ENCODE data around the gene RPL22L1.
"Not testable (repeated sequence)": the region's sequence is repeated elsewhere in the genome, so short reads cannot be mapped to it uniquely, and the experiment has no call there.

The RPL22L1 gene

DNA sequence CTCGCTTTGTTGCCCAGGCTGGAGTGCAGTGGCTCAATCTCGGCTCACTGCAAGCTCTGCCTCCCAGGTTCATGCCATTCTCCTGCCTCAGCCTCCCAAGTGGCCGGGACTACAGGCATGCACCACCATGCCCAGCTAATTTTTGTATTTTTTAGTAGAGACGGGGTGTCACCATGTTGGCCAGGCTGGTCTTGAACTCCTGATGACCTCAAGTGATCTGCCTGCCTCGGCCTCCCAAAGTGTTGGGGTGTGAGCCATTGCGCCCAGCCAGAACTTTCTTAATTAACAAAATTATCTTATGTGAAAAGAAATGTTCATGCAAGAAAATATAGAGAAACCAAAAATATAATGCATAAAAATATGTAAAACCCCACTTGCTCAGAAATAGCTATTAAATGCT, 7.3 kb upstream of the RPL22L1 start:
- DNase-seq = not testable (repeated sequence)

DNA sequence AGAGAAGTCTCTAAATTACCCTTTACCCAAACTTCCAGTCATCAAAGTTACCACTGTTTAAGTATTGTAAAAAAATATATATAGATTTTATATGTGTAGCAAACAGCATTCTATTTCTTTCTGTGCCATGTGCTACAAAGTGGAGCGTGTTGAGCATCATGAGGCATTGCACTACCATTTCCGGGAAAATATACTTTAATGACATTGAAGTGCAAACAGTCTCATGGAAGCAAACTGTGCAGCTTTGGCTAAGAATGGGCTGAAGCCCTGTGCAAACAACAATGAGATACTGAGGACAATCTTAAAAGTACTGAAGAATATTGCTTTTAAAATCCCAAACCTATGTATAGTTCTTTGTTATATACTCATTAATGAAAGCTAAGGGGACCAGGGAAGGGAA, 6.5 kb upstream of the RPL22L1 start:
- DNase-seq = no peak

DNA sequence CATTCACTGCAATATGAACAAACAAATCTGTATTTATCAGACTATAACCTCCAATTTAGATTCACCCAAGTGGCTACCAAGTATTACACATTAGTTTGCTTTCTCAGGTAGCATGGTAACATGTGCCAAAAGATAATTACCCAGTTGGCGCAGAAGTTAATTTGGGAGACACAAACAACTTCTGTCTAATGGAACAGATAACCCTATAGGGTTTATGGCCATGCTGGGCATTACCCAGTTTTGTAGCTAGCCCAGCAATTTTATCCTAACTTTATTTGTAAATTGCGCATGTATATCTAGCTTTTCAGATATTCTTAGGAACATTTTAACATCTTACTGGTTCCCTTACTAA, 780 bp downstream of the RPL22L1 start:
- DNase-seq = no peak

DNA sequence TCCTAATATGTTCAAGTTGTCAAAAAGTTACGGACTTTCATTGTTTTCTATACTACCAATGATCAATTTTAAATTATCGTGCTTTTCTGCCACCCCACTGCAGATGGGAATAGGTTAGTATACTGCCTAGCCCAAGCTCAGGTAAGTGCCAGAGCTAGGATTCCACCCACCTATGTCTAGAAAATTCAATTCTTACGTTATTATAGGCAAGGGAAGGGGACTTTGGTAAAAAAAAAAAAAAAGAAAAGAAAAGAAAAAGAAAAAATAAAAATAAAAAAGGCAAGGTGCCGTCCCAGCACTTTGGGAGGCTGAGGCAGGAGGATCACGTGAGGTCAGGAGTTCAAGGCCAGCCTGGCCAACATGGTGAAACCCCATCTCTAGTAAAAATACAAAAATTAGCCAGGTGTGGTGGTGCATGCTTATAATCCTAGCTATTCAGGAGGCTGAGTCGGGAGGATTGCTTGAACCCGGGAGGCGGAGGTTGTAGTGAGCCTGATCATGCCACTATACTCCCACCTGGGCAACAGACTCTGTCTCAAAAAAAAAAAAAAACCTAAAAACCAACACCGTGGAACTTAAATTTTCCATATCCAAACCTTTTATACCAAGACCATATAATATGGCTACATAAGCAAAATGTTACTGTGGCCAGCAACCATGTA, 1.3 kb downstream of the RPL22L1 start:
- no peak for DNase-seq

DNA sequence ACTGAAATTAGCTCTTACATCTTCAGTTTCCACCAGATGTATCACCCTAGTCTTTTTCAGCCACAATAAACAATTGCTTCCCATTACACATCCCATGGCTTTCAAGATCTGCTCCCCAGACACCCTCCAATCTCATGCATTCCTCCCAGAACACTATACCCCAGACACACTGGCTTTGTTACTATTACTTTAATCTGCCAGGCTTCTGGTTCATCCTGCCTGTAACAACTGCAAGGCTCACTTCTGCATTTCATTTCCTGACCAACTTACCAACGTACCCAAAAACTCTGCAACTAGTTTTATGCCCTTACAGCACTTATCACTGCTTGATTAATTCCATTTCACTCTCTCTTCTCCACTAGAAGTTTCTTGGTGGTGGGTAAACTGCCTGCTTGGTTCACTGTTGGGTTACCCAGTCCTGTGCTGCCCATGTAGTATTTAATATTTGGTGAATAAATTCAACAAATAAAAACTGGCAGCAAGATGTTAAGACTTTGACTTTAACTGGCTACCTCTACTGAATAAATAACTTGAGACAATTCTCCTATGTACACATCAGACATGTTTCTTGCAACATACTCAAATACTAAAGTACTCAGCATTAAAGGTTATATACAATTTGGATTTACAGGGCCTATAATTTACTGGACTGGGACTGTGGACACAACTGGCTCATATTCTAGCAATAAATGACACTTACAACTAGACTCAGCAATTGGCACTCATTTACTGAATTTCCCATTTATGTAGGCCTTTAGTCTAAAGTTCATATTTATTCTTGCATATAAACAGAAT, 2.7 kb downstream of the RPL22L1 start:
- DNase-seq = no peak

DNA sequence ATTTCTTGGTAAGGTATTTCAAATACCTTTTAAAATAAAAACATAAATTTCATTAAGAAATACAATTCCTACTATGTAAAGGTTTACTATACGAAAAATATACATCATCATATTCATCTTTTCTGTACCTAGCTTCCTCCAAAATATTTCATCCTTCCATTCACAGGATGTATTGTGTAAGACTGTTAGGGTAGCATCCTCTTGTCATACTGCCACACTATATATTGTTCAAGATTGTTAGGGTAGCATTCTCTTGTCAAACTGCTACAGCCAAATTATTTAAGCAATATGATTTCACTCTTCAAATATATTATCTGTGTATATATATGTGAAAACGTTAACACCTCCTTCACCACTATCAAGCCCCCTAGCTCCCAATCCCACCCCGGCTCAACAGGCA, 3.5 kb downstream of the RPL22L1 start:
- DNase-seq = no peak

DNA sequence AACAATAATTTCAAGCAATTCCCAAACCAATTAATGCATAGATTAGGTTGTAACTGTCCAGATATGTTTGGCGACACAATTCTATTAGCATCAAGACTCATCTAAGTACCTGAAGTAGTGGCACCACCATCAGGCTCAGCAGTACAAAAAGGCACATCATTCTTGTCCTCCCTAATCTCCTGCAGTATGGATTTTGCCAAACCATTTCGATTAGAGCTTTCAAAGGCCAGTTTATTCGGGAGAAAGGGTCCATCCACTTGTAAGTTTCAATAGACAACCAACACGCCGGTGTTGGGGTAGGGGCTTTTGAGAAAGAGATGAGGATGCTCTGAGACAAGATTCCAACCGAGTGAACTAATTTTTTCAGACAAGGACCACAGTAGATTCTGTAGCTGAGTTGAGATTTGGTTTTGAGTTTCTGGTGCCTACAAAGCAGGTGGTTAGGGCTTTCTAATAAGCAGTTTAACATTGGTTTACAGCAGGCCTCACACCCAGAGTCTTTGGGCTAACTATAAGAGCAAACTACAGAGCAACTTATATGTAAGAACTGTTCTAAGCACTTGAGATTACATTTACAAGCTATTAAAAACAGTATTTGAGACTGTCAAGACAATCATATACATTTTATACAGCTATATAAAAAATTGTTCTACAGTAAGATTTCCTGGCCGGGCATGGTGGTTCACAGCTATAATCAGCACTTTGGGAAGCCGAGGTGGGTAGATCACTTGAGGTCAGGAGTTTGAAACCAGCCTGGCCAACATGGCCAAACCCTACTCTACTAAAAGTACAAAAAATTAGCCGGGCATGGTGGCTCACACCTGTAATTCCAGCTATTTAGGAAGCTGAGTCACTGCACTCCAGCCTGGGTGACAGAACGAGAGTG, 4.5 kb downstream of the RPL22L1 start:
- no peak for DNase-seq

DNA sequence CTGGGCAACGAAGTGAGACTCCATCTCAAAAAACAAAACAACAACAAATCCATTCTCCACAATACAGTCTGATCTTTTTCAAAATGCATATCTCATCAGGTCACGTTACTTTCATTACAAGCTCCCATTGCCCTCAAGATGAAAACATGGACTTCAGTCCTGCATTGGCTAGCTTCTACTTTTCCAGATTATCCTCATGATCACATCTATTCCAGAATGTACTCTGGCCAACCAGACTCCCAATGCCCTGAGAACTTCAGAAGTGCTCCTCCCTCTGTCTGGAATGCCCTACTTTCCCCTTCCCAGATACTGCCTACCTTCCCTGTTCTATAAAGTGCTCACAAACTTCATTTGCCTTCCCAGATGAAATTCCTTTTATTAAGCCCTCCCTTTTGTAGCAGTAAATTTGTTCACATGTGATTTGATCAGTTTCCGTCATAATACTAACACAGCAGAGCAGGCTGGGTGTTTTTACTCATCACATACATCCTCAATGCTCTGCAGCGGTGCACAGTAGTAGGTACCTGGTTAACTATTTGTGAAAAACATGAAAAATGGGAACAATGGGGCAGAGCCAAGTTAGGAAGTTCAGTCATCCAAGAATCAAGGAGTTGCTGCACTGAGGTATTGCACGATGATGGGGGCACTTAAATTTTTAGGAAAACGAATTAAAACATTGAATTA, 5.3 kb downstream of the RPL22L1 start:
- DNase-seq = no peak

DNA sequence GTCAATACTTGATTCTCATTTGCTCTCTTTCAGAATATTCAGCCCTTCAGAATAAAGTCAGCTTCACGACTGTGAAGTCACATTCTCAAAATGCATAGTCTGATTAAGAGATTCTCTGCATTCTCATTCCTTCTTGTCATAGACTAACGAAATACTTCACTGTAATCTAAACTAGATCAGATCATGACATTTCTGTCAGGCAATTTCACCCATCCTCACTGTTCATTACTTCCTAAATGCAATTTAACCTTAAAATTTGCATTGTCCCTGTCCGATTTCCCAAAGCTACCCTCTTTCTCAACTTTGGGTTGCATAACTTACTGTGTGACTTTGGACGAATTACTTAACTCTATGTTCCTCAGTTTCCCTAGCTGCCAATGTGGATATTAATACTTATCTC, 6.2 kb downstream of the RPL22L1 start:
- DNase-seq = no peak

DNA sequence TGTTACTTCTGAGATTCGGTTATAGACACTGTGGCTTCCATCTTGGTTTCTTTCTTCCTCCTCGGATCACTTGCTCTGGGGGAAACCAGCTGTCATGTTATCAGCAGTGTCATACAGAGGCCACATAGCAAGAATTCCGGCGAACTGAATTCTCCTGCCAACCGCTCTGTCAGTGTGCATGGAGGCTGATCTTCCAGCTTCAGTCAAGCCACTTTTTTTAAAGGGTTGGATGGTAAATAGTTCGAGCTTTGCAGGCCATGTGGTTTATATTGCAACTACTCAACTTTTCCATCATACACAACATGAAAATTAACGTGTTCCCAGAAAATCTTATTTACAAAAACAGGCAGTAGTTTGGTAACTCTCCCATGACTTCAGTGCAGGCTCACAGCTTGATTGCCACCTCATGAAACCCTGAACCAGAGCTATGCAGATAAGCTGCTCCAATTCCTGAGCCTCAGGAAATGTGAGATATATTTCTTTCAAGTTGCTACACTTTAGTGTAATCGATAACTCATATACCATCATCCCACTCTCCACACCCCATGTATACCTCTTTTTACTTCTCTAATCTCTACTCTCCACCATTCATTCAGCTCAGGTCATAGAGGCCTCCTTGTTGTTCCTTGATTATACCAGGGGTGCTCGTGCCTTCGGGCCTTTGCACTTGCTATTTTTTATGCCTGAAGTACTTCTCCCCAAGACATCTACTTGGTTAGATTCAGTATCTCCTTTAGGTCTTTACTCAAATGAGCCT, 7.2 kb downstream of the RPL22L1 start:
- no peak for DNase-seq

DNA sequence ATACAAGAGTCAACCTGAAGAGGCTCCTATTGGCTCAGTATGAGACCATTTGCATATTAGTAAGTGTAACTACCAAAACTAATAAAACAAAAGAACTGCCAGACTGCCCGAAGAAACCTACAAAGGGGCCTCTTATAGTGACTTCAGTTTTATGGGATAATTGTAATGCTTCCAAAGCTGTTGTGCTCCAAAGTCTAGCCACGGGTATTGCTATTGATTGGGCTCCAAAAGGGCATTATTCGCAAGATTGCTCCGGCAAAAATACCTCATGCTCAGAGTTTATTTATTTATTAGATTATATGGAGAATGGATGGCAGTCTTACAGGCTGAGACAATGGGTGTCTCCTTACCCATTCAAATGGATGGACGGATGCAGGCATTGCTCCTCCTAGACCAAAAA, 11.4 kb downstream of the RPL22L1 start:
- DNase-seq = no peak

DNA sequence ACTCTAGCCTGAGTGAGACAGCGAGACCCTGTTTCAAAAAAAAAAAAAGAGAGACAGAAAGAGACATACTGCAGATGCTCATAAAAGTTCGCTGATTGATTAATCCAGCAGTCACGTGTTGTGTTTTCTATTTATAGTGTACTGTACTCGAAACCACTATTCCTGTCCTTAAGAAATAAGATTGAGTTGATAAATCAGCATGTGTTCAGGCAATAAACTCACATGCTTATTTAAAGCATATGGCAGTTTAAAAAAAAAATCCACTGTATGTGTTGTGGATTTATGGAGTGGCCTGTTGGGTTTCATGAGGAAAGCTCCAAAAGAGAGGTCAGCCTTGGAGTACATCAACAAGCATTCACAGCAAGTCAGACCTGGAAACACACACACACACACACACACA, 17.7 kb downstream of the RPL22L1 start:
- DNase-seq = no peak

DNA sequence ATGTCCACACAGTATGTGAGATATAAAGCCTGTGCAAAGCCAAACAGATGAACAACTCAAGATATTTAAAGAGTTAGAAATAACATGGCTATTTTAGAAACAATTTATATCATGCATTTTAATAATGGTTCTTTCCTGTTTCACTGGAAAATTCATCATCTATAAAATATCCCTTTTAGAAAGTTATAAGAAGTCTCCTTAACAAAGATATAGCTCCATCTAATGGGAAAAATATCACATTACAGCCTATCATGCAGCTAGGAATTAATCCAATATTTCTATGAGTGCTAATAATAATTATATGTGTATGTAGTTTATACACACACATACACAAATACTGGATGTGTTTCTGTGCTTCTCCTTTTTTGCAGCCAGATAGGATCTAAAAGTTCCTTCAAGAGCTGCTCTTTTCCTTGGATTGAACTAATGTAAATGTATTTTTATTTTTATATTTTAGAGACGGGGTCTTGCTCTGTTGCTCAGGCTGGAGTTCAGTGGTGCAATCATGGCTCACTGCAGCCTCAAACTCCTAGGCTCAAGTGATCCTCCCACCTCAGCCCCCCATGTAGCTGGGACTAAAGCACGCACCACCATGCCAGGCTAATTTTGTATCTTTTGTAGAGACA, 21.6 kb downstream of the RPL22L1 start:
- DNase-seq = no peak

DNA sequence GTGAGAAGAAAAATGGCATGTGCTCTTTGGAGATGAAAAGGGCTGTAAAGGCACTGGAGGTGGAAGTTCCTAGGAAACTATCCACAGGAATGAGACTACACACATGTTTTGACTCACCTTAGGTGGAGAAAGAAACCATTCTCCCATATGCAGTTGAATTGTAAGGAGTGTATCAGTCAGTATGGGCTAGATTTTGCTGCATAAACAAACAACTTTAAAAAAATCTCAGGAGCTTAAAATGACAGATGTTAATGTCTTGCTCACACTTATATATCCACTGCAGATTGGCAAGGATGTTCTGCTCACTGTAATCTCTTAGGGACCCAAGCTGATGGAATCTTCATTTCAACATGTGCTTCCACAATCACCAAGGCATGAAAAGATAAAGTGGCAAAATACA, 25.6 kb downstream of the RPL22L1 start:
- no peak for DNase-seq

DNA sequence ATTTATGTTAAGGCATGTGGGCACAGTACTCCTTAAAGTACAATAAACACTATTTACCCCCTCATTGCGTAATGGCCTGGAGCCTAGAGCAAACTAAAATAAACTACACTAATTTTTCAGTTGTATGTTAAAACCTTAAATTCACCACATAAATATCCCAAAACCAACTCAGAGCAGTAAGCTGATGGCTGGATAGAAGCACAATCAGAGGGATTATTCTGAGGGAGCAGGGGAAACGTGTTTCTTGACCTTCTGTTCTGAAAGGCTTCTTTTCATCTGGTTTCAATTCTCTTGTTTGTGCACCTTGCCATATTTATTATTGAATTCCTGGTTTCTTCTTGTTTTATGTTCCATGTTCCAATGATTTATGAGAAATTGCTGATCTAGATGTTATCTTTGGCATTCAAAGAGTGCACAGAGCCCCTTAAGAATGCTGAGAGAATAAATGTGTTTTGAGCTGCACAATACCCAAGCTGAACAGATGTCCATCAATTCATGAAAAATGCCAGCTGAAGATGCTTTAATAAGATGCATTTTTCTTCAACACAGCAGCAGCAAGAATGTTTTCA, 29.6 kb downstream of the RPL22L1 start:
- no peak for DNase-seq

DNA sequence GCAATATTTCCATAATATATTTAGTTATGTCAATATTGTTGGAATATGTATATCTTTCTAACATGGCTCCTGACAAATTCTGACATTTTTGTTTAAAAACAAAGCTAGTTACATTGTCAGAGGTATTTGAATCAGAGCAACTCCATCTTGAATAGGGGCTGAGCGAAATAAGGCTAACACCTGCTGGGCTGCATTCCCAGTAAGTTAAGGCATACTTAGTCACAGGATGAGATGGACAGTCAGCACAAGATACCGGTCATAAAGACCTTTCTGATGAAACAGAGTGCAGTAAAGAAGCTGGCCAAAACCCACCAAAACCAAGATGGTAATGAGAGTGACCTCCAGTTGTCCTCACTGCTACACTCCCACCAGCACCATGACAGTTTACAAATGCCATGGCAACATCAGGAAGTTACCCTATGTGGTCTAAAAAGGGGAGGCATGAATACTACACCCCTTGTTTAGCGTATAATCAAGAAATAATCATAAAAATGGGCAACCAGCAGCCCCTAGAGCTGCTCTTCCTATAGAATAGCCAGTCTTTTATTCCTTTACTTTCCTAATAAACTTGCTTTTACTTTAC, 30.4 kb downstream of the RPL22L1 start:
- no peak for DNase-seq

DNA sequence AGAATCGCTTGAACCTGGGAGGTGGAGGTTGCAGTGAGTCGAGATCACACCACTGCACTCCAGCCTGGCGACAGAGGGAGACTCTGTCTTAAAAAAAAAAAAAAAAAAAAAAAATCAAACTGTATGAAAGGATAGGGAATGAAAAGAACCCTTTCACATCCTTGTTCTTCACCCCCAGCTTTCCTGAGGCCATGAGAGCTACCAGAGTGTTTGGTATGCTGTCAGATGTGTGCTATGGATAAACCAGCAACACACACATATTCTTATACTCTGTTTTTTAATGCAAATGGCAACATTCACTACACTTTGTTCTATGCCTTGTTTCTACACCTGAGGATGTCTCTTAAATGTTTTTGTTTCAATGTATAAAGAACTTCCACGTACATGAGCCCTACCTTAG, 33.5 kb downstream of the RPL22L1 start:
- DNase-seq = no peak

DNA sequence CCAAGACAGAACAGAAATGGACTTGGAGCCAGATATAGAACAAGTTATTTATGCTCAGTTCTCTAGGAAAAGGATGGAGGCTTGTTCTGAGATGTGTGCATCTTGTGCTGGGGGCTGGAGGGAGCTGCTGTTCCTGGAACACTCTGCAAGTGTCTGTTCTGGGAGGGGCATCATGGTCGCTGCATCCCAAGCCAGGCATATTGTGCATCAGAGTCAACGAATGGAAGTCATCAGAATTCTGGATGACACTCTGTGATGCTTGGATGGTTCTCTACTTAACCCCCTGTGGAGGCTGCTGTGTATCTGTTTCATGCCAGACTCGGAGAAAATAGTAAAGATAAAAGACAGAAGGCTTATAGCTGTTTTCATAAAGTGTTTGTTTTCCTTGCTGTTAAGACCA, 34.7 kb downstream of the RPL22L1 start:
- no peak for DNase-seq

DNA sequence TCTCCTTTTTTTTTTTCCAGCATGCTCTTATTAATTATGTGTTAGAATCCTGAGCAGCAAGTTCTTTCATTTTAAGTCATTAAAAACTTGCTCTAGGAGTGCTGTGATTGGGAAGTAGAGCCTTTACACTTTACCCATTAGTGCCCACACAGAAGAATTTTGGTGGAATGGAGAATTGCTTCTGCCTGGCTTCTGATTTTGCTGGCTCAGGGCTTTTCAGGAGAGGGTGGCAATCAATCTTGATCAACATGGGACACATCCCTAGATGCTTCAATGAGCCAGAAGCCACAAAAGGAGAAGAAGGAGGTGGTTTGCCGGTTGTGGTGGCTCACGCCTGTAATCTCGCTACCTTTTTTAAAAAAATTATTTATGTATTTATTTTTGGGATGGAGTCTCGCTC, 39.4 kb downstream of the RPL22L1 start:
- DNase-seq = no peak

DNA sequence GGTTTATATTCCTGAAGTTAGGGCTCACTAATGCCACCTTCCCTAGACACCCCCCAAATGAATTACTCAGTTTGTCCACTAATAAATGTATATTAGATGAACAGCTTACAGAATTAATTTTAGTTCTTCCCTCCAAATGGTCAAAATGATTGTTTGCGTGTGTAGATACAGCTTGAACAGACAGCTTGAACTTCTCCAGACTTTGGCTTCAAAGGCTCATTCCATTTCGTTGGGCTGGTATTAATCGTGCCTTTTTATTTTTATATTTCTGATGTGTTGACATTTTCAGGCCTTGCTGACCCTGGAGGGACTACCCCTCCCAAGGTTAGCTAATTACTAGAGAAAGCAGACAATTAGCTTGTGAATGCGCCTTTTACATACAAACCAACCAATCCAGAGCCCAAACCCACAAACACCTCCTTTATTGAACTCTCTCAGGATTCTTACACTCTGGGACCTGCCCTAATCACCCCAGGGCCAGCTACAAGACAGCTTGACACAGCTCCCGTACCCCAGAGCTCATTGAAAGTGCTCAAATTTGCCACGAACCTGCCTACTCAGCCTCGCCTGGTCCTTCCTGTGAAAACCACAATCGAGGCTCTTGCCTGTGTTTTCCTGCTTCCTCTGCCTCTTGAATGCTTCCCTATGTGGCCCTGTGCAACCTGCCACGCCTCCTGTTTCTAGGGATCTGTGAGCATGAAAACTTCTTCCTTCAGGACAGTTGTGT, 40.3 kb downstream of the RPL22L1 start:
- no peak for DNase-seq
